Measurements from ENCODE around the gene TMEM179B.

TMEM179B gene

GRCh38 chr11:62839050-62839945 is 52.1 kb downstream of the TMEM179B start, which contains the start of gene WDR74:
TSS of gene WDR74 (minus strand) at chr11:62839590. CDS start at chr11:62839570, 20 bp downstream.
- peak; percentile 94 to 98 for DNase-seq

All from NCI-H526 (cell line).